GM18907 (cell line): ENCODE results near the gene ARL4D.
"Not testable (repeated sequence)": the region's sequence is repeated elsewhere in the genome, so short reads cannot be mapped to it uniquely, and the experiment has no call there.

Experiments
- ATAC-seq: cut with Tn5 transposase; IDR thresholded peaks from one replicate; pipeline ENCODE4 v1.9.1; 2021; ENCODE audit warnings: mild to moderate bottlenecking, moderate library complexity; ENCODE audit not compliant: unreplicated experiment

ARL4D gene

GRCh38 chr17:43368740-43369506, 29.9 kb upstream of the ARL4D start:
- ATAC-seq: peak; percentile 27

- no peak for ATAC-seq
Measured at GRCh38 chr17:43369986-43370385, 28.8 kb upstream of the ARL4D start.

GRCh38 chr17:43371227-43371821, 27.5 kb upstream of the ARL4D start:
- ATAC-seq: no peak

GRCh38 chr17:43372273-43372911, 26.4 kb upstream of the ARL4D start:
- no peak for ATAC-seq

- ATAC-seq: no peak
Measured at GRCh38 chr17:43373356-43373755, 25.4 kb upstream of the ARL4D start.

GRCh38 chr17:43375915-43376314, 22.9 kb upstream of the ARL4D start:
- ATAC-seq: not testable (repeated sequence)

GRCh38 chr17:43377056-43377810, 21.6 kb upstream of the ARL4D start:
- no peak for ATAC-seq

- ATAC-seq: no peak
Measured at GRCh38 chr17:43378766-43379165, 20.0 kb upstream of the ARL4D start.

GRCh38 chr17:43380307-43380706, 18.5 kb upstream of the ARL4D start:
- no peak for ATAC-seq

GRCh38 chr17:43381204-43381603, 17.6 kb upstream of the ARL4D start:
- no peak for ATAC-seq

- ATAC-seq: no peak
Measured at GRCh38 chr17:43381621-43382020, 17.2 kb upstream of the ARL4D start.

GRCh38 chr17:43382776-43383175, 16.0 kb upstream of the ARL4D start:
- no peak for ATAC-seq

GRCh38 chr17:43383372-43383771, 15.4 kb upstream of the ARL4D start:
- ATAC-seq: no peak

- ATAC-seq: no peak
Measured at GRCh38 chr17:43383826-43384475, 14.8 kb upstream of the ARL4D start.

- no peak for ATAC-seq
Measured at GRCh38 chr17:43384476-43384862, 14.3 kb upstream of the ARL4D start.

- ATAC-seq: no peak
Measured at GRCh38 chr17:43385046-43385831, 13.6 kb upstream of the ARL4D start.

- ATAC-seq: peak; percentile 66
Measured at GRCh38 chr17:43388359-43389045, 10.3 kb upstream of the ARL4D start.

GRCh38 chr17:43389046-43389947, 9.5 kb upstream of the ARL4D start:
- peak; percentile 53 for ATAC-seq

- ATAC-seq: no peak
Measured at GRCh38 chr17:43392397-43392796, 6.4 kb upstream of the ARL4D start.
